GM19463 (cell line): ENCODE results near the gene CRB2.
"Not testable (repeated sequence)": the region's sequence is repeated elsewhere in the genome, so short reads cannot be mapped to it uniquely, and the experiment has no call there.

Experiments used
- ATAC-seq: cut with Tn5 transposase; IDR thresholded peaks from one replicate; pipeline ENCODE4 v1.9.1; 2021; ENCODE audit warnings: mild to moderate bottlenecking, moderate library complexity; ENCODE audit not compliant: unreplicated experiment

CRB2 gene

DNA sequence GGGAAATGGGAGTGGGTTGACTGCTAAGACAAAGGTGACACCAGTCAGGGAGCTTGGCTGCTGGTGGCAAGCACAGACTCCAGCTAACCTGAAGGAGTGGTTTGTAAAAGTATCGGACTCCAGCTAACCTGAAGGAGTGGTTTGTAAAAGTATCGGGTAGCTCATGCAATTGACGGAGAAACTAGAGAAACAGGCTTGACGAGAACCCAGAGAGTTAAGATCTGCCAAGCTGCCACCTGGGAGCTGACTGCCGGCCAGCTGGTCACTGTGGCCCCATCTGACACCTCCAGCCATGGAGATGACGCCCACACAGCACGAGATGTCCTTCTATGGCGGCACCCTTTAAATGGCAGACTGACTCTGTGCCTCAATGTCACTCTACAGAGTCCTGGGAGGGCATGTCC is 28.3 kb upstream of the CRB2 start:
- ATAC-seq, result no peak

DNA sequence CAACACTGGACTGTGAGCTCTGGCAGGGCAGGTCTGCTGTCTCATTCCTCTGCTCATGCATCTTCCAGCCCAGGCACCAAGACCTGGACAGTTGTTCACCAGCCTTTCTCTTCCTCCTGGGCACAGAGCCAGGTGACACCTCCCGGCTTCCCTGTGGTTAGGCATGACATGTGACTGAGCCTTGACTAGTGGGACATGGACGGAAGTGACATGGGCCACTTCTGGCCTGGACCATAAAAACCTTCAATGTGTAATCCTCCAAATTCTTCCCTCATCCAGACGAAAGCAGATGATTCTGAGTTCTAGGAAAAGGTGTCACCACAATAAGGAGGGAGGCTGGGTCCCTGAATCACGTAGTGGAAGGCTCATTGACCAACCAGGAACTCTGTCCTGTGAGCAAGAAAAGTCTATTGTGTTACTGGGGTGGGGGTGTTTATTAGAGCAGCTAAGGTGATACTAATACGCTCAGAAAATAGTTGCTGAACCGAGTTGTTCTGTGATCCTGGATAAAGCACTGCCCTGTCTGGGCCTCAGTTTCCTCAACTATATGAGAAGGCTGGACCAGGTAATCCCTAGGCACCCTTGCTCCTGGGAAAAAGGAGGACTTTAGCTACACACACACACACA is 26.6 kb upstream of the CRB2 start:
- ATAC-seq, result no peak

DNA sequence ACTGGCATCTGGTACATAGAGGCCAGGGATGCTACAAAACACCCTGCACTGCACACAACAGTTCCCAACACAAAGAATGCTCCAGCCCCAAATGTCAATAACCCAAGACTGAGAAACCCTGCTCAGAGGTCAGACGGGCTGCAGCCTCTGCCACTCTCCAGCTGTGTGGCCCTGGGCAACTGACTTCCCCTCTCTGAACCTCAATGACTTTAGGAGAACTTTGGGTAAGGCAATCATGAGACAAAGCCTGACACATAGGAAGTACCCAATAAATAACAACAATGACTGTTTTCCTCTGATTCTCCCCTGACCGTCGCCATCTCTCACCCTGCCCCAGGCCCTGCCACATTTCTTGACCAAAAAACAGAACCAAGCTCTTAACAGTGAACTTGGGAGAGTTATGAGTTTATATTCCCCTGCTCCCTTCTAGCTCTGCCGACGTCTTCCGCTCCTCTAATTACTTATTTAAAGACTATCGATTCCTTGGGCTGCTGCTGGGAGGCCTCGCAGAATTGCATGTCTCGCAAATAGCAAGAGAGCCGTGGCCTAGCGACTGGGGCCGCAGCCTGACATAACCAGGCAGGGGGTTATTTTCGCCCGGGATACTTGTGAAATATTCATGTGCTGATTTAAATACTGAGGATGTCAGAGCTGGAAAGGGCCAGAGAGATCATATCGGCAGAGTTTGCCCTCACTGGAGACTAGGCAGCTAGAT is 24.5 kb upstream of the CRB2 start:
- ATAC-seq, result no peak

DNA sequence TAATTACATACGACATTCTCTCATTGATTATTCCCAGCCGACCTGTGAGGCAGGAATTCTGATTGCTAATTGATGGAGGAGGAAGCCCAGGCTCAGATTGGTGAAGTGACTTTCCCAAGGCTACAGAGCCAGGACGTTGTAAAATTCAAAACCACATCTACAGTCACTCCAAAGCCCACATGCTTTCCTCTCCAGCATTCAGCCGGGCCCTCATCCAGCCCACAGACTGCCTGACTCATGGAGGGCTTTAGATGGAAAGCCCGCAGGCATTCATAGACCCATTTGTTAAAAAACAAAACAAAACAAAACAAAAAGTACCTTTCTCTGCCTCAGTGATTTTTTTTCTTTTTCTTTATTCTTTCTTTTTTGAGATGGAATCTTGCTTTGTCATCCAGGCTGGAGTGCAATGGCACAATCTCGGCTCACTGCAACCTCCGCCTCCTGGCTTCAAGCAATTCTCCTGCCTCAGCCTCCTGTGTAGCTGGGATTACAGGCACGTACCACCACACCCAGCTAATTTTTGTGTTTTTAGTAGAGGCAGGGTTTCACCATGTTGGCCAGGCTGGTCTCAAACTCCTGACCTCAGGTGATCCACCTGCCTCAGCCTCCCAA is 22.8 kb upstream of the CRB2 start:
- not testable (repeated sequence) for ATAC-seq

DNA sequence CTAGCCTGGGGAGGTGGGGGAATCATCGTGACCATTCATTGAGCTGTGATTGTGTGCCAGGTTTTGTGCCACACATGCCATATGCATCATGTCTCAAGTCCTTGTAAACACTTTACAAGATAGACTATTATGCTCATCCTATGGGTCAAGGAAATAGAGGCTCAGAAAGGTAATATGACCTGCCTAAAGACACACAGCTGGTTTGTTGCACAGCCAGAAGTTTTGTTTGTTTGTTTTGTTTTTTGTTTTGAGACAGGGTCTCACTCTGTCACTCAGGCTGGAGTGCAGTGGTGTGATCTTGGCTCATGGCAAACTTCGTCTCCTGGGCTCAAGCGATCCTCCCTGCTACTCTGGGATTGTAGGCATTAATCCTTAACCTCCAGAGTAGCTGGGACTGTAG is 21.4 kb upstream of the CRB2 start:
- no peak for ATAC-seq

DNA sequence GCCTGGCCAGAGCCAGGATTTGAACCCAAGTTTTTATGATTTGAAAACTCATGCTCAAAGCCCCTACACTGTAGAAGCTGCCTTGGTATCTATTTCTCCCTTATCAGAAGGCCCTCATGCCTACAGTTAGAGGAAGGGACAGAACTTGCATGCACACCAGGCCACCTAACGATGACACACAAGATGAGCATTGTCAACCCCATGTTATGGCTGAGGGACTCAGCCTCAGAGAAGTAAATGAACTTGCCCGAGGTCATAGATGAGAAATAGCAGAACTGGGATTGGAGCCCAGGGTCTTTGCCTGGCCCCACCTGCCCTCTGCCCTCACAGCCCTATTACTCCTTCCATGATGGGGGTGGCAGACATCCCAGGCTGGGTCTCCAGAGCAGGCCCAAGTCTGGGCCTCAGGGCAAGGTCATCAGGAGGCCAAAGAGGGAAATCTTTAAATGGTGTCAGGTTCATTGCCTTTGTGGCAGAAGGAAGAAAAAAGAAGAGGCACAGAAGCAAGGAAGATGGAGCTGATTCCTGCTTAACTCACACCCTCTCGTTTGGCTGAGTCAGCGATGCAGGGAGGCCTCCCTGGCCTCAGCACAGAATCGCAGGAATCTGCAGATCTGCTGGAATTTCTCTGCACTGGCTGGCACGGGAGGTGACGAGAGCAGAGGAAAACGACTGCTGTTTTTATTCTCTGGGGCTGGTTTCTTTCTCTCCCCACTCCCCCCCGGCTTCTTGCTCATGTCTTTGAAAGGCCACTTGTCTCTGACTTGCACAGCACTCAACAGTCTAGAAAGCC is 20.6 kb upstream of the CRB2 start:
- ATAC-seq, result no peak

DNA sequence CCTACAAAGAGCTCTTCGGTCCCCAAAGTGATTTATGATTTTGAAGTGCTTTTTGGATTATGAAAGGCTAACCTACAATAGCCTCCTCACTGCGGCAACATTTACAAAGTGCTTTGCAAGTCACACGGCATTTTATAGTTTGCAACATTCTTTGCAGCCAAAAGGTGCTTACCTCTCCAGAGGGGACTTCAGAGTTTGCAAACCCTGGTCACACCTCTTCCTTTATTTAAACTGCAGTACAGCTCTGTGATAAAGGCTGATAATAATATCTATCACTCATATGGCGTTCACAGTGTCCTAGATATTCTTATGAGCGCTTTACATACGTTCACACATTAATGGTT is 20.0 kb upstream of the CRB2 start:
- no peak for ATAC-seq

DNA sequence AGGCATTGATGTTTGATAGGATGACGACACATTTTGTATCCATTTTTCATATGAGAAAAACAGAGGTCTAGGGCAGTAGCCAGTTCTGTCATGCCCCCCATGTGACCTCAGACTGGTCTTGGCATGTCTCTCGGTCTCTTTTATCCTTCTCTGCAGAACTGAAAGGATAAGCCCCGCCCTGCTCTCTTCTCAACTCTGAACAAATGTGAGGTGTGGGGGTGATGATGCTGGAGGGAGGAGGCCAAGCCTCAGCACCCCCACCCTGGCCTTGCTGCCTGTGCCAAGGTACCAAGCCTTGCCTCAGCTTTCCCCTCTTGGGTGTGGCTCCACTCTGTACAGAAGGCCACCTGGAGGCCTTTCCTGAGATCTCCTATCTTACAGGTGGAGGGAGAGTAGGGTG is 19.5 kb upstream of the CRB2 start:
- no peak for ATAC-seq

DNA sequence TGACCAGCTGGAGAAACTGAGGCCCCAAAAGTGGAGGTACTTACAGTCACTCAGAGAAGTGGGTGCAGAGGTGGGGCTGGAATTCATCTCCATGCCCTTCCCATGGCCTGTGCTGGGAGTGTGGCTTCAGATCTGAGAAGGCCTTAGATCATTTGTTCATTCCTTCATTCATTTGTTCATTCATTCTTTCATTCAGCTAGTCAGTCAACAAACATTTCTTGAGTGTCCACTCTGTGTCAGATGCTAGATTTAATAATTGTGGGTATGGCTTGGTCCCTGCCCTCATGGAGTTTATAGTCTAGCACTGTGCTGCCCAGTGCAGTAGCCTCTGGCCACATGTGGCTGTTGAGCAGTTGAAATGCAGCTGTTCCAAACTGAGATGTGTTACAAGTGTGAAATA is 19.0 kb upstream of the CRB2 start:
- ATAC-seq, result no peak

DNA sequence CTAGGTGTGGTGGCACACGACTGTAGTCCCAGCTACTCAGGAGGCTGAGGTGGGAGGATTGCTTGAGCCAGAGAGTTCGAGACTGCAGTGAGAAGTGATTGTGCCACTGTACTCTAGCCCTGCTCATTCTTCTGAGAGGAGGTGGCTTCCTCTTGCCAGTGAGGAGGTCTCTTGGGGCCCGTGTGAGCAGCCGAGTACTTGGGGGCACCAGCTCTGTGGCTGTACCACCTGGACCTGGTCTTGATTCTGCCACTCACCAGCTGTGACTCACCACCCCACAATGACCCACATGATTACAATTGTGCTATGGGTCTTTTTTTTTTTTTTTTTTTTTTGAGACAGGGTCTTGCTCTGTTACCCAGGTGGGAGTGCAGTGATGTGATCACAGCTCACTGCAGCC is 18.0 kb upstream of the CRB2 start:
- ATAC-seq, result no peak

DNA sequence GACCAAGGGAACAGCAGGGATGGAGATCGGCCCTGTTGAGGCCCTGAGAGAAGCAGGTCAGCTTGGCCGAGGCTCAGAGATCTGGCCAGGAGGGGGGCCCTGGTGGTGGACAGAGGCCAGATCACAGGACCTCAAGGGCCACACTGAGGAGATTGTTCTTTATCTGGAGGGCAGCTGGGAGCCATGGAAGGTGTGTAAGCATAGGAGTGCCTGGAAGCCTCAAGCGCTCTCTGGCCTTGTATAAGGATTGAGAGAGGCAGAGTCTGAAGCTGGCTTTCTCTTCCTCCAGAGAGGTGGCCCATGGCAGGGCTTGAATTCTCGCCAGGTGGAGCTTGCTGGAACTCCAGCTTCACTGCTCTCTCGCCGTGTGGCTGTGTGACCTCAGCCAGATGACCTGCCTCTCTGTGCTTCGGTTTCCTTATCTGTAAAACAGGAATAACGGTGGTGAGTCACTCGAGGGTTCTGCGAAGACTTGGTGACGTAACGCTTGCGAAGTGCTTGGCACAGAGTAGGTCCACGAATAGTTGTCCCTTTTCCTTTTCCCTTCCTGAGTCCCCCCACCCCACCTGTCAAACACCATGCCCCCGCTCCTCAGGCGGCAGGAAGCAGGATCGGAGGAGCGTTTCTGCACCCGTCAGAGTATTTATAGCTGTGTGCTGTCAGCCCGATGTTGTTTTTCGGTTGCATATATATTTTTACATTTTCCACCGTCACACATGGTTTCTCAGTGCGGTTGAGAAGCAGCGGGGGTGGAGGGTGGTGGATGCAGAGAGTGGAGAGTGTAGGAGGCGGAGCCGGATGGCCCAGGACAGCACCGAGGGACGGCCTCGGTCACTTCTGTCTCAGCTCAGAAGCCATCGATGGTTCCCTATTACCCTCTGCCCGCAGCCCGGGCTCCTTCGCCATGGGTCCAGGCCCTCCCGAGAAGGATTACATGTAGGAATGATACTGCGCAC is 17.0 kb upstream of the CRB2 start:
- ATAC-seq, result peak; percentile 56

DNA sequence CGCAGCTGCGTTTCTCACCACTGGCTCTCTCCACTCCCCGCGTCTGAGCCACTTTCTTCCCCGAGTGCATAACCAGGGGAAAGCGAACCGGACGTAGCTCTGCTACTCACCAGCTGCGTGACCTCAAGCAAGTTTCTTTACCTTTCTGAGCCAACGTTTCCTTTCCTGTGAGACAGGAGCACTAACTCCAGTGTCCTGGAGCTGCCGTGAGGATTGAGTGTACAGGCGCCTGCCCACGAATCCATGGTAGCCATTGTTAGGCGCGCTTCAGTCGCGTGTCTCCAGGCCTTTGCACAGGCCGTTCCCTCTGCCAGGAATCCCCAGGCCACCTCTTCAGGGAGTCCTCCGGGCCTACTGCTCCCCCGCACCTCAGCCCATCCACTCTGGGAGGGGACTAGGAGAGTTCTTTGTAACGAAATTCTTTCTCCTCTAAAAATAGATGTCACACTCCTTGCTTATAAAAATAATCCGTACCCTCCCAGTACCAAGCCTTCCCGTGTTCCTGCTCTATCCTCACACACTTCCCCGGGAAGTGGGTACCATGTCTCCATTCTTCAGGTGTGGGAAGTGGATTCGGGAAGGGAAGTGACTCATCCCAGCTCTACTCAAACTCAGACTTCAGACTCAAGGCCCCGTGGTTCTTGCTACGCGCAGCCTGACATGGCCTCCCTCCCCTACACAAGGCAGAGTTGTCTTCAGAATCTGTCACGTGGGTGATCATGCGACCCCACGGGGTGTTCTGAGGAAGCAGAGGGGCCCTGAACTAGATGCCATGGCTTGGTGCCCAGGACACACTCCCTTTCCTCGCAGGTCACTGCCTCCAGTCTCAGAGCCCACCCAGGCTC is 16.1 kb upstream of the CRB2 start:
- peak; percentile 33 for ATAC-seq

DNA sequence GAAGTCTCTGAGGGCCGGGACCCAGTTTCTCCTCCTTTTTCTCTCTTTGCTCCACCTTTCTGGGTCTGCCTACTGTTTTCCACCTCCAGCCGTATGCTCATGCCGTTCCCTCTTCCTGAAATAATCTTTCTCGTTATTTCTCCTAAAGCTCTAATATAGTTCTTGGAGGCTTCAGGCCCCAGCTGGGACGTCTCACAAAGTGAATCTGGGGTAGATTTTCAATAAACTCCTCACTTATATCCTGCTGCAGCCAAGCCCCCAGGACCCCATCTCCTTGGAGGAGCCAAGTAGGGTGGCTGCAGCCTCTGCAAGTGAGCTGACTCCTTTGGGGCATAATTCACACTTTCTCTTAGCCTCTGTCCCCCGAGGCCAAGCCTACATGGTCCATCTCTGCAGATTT is 14.2 kb upstream of the CRB2 start:
- ATAC-seq, result no peak

DNA sequence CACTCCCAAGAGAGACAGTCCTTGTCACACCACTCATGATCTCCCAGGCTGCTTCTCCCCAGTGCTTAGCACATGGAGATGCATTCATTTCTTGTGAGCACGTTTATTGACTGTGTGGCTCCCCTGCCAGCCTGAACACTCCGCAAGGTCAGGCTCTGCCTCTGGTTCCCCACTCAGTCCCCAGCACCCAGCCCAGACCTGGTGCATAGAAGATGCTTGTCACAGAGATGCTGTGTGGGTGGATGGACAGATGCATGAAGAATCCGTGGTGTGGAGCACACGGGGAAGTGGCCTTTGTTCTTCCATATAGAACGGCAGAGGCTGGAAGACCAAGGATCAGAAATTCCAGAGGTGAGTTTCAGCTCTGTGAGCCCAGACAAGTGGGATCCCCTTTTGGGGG is 13.8 kb upstream of the CRB2 start:
- ATAC-seq, result no peak

DNA sequence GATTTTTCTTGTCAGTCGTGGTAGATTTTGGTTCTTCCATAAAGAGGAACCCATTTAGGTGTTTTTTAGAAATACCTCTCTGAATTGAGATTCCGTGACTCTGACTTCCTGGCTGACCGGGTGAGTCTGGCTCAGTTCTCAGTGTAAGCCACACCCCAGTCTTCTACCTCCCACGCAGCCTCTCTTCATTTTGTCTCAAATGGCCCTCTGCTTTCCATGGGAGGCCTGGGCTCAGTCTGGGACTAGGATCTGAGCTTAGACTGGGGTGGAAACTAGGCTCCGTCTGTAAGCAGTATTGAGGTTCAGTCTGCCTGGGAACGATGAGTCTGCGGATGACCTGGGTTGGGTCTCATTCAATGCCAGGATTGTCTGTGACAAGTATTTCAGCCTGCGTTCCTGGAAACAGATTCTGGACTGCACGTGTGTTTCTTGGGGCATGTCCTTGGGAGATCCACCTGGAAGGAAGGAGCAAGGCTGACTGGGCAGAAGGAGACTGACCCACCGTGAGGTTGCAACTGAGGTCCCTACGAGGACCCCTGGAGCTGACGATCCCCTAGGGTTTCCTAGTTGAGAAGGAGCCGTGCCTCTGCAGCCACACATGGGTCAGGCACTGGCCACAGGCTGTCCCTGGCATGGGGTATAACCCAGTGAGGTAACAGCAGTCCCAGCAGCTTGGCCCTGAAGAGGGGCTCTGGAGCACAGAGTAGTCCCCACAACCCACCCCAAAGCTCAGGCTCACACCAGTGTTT is 12.4 kb upstream of the CRB2 start:
- peak; percentile 20 for ATAC-seq

DNA sequence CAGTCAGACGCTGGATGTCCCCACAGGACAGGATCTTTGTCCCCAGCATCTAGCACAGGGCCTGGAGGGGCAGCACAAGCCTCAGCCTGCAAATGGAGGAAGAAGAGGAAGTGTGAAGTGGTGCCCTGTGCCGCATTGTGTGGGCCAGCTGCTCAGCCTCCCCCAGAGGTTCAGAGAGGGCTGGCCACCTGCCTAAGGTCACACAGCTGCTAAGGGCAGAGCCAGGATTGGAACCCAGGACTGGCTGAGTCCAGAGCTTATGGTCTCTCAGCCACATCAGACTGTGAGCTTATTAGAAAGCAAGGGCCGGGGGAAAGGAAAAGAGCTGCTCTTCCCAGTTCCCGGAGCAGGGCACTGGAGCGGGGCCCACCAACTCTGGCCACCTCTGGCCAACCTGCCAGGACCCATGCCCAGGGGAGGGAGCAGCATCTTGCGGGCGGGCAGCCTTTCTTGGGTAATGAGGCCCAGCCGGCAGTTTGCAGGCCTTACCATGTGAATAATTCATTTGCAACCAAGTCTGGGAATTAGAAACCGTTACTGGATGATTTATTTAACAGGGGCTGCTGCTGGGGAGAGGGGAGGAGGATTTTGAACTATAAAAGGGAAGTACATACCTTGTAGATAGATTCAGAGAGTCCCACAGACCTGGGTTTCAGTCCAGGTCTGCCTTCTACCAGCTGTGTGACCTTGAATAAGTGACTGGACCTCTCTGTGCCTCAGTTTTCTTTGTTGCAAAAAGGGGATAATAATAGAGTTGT is 11.6 kb upstream of the CRB2 start:
- ATAC-seq, result no peak

DNA sequence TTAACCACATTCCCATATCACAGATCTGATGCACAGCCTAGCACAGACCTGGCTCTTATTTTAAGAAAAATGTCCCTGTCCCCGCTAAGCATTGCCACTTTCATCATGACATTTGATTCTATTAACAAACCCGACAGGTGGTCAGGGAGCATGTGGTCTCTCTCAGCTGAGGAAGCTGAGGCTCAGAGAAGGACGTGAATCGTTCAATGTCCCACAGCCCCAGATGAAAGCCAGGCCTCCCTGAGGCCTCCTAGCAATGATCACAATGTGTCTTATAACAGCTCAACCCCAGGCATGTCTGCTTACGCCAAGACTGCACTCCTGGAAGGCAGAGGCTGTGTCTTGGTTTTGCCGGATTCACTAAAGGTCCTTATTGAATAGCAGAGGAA is 10.4 kb upstream of the CRB2 start:
- no peak for ATAC-seq

DNA sequence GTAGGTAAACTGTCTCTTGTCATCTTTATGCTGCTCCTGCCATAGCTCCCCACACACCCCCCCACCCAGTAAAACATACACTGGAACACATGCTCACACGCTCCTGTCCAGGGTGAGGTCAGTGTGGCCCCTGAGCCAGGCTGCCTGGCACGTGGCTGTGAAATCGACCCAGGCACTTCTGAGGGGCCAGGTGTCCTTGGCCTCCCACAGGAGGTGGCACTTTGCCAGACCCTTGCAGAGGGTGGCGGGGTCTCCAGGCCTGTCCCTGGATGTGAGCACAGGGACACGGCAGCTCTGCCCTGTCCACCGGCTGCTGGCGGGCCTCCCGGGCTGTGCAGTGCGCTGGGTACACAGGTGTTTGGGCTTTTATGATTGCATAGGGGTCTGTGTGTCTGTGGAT is 10.0 kb upstream of the CRB2 start:
- ATAC-seq, result no peak
